ENCODE results near the gene PICK1.

- TF ChIP-seq POLR2AphosphoS5 (IDR thresholded peaks at IDR 0.05), result no peak
- TF ChIP-seq CTCF (IDR thresholded peaks at IDR 0.05), result no peak
- no peak for TF ChIP-seq EP300 (IDR thresholded peaks at IDR 0.05)
Measured at GRCh38 chr22:38036392-38037062, 20.7 kb upstream of the PICK1 start.
